HepG2 (cell line): ENCODE results near the gene GBP3. TPM values are rescaled to one million over a fixed set of nuclear protein-coding genes. Genes with fewer than 3 reads are reported as not detected.

Experiments
- ATAC-seq: fragments of 200-7000 bp; cut with Tn5 transposase; 3 replicates; pipeline ENCODE4 v1.9.1; 2020; ENCODE audit warnings: mild to moderate bottlenecking, moderate library complexity
- BruUV-seq: library from RNA; stranded (reverse); fragments of 400-500 nt; replicated peaks from 2 replicates; lab custom pipeline; 2021; lab: Mats Ljungman, UMichigan
- CTCF ChIA-PET: fragments of 300-600 bp; formaldehyde crosslinking; extraction: SDS; loops from one replicate; lab custom pipeline; 2021; ENCODE audit warnings: low total read pairs, inconsistent platforms, low intra/inter-chr PET ratio; lab: Yijun Ruan, JAX
- POLR2A ChIA-PET: fragments of 350-600 bp; sonication (Branson Sonifier 250); formaldehyde crosslinking; loops from one replicate; lab custom pipeline; 2020; ENCODE audit warnings: antibody characterized with exemption, inconsistent platforms; lab: Yijun Ruan, JAX
- DNase-seq: peaks from one replicate; pipeline ENCODE4 v3.0.0-alpha.2; 2015; ENCODE audit warnings: low spot score
- FAIRE-seq: peaks from 3 replicates; lab custom pipeline; 2011; peaks lifted over from hg19 to GRCh38; lab: Jason Lieb, UNC
- H2AFZ ChIP-seq: one replicate; pipeline ENCODE4 v1.6.1; 2011; ENCODE audit warnings: low read length, inconsistent platforms
- H3K27ac ChIP-seq: fragments of 300-600 bp; 3 replicates; pipeline ENCODE4 v1.8.0; 2011; ENCODE audit warnings: mixed run types, mild to moderate bottlenecking, mixed read lengths, low read length, inconsistent platforms; ENCODE audit not compliant: insufficient read depth; ENCODE audit errors: extremely low read length
- H3K27me3 ChIP-seq, 2 experiments: fragments of 200-600 bp in 1 of 2; 2 replicates in 1 of 2; 3 replicates in 1 of 2; pipeline versions ENCODE4 v1.6.0 to v1.8.0; 2011; ENCODE audit warnings: low read length in 2 of 2, mild to moderate bottlenecking in 2 of 2, moderate library complexity in 2 of 2, inconsistent platforms in 1 of 2; ENCODE audit not compliant: insufficient read depth in 2 of 2, control insufficient read depth in 1 of 2
- H3K36me3 ChIP-seq, 2 experiments: fragments of 200-600 bp in 1 of 2; replicated peaks in 1 of 2; 2 replicates in 1 of 2; 3 replicates in 1 of 2; pipeline versions ENCODE4 v1.5.1 to v1.8.0; 2011; ENCODE audit warnings: low read length in 2 of 2, inconsistent platforms in 1 of 2; ENCODE audit not compliant: insufficient read depth in 2 of 2, control insufficient read depth in 1 of 2
- H3K4me1 ChIP-seq: 2 replicates; pipeline ENCODE4 v1.5.1; 2012; ENCODE audit warnings: low read length, inconsistent platforms; ENCODE audit not compliant: insufficient read depth
- H3K4me2 ChIP-seq: 2 replicates; pipeline ENCODE4 v1.6.0; 2011; ENCODE audit warnings: low read depth, low read length, inconsistent platforms
- H3K4me3 ChIP-seq, 3 experiments: fragments of 200-600 bp in 1 of 3; sonication (generic), shearing (Covaris generic) in 1 of 3; replicated peaks in 1 of 3; 2 replicates each; pipeline ENCODE4 v1.5.1; 2011 to 2016; ENCODE audit warnings: low read length in 3 of 3, inconsistent platforms in 2 of 3, low read depth in 2 of 3, mild to moderate bottlenecking in 2 of 3, control low read depth in 1 of 3, mixed read lengths in 1 of 3; ENCODE audit not compliant: insufficient read depth in 1 of 3
- H3K79me2 ChIP-seq: one replicate; pipeline ENCODE4 v1.6.1; 2011; ENCODE audit warnings: low read length, inconsistent platforms; ENCODE audit not compliant: insufficient read depth
- H3K9ac ChIP-seq: 2 replicates; pipeline ENCODE4 v1.6.0; 2011; ENCODE audit warnings: mild to moderate bottlenecking, low read depth, low read length, inconsistent platforms; ENCODE audit not compliant: insufficient read depth
- H3K9me3 ChIP-seq: 2 replicates; pipeline ENCODE4 v1.5.1; 2012; ENCODE audit warnings: mild to moderate bottlenecking, low read length
- H4K20me1 ChIP-seq: 2 replicates; pipeline ENCODE4 v1.6.0; 2011; ENCODE audit warnings: inconsistent platforms, mild to moderate bottlenecking, low read length, moderate library complexity; ENCODE audit not compliant: insufficient read depth
- AFF4 ChIP-seq: sonication (generic); formaldehyde crosslinking; IDR thresholded peaks from 2 replicates; pipeline ENCODE4 v1.4.0; 2020; ENCODE audit warnings: missing genetic modification reagents
- FOXM1 ChIP-seq: sonication (generic); formaldehyde crosslinking; IDR thresholded peaks from 2 replicates; pipeline ENCODE4 v1.5.0; 2020; ENCODE audit warnings: missing genetic modification reagents
- MED1 ChIP-seq: sonication (generic); formaldehyde crosslinking; IDR thresholded peaks from 2 replicates; pipeline ENCODE4 v1.4.0; 2020; ENCODE audit warnings: missing genetic modification reagents
- MXI1 ChIP-seq: IDR thresholded peaks from 3 replicates; pipeline ENCODE4 v1.6.1; 2012; ENCODE audit warnings: low read depth, low read length, inconsistent platforms, borderline replicate concordance
- MYPOP ChIP-seq: sonication (generic); formaldehyde crosslinking; IDR thresholded peaks from 2 replicates; pipeline ENCODE4 v1.8.1; 2023; ENCODE audit warnings: mild to moderate bottlenecking, moderate library complexity, missing genetic modification reagents
- PHF21A ChIP-seq: sonication (generic); formaldehyde crosslinking; IDR thresholded peaks from 2 replicates; pipeline ENCODE4 v1.5.0; 2020; ENCODE audit warnings: mild to moderate bottlenecking, missing genetic modification reagents
- PRPF4 ChIP-seq: fragments of 200-400 bp; formaldehyde crosslinking; IDR thresholded peaks from 2 replicates; pipeline ENCODE4 v1.6.1; 2016; ENCODE audit warnings: low read length, low read depth; ENCODE audit not compliant: poor library complexity, severe bottlenecking
- RERE ChIP-seq: IDR thresholded peaks from 2 replicates; pipeline ENCODE4 v1.6.1; 2016; ENCODE audit warnings: low read depth, missing genetic modification reagents, missing compliant biosample characterization
- SRF ChIP-seq: IDR thresholded peaks from 2 replicates; pipeline ENCODE4 v1.6.1; 2011; ENCODE audit warnings: mild to moderate bottlenecking, low read depth, low read length, moderate library complexity
- ZFP62 ChIP-seq: sonication (generic); formaldehyde crosslinking; IDR thresholded peaks from 2 replicates; pipeline ENCODE4 v1.4.0; 2020; ENCODE audit warnings: missing genetic modification reagents
- ZGPAT ChIP-seq: IDR thresholded peaks from 2 replicates; pipeline ENCODE4 v1.6.1; 2016; ENCODE audit warnings: mild to moderate bottlenecking
- ZNF251 ChIP-seq: sonication (generic); formaldehyde crosslinking; IDR thresholded peaks from 2 replicates; pipeline ENCODE4 v1.9.0; 2021; ENCODE audit warnings: mild to moderate bottlenecking, missing genetic modification reagents
- ZNF878 ChIP-seq: sonication (generic); formaldehyde crosslinking; IDR thresholded peaks from 2 replicates; pipeline ENCODE4 v1.8.1; 2023; ENCODE audit warnings: mild to moderate bottlenecking, missing genetic modification reagents, moderate library complexity
- WGBS: methylation state at CpG from one replicate; pipeline ENCODE4 v1.1.6; 2017; ENCODE audit warnings: low lambda C conversion rate; 5-methylcytosine and 5-hydroxymethylcytosine counted together
- in situ Hi-C: cut with HindIII; loops from 2 replicates; pipeline ENCODE4 v1.10.0; 2017; ENCODE audit warnings: low pct_unique_long_range_greater_than_20kb; ENCODE audit not compliant: extremely low pct_ligation_motif_present
- intact Hi-C: fragments of 100-400 bp; cut with micrococcal nuclease; formaldehyde crosslinking; loops from one replicate; pipeline ENCODE4 v1.10.0; 2022; ENCODE audit not compliant: unreplicated experiment
- polyA plus RNA-seq, 8 experiments: library from polyadenylated mRNA; depleted of rRNA in 3 of 8; stranded (reverse) in 7 of 8; unstranded in 1 of 8; fragments of >200 nt; fragmentation: Illumina TruSeq in 4 of 8; extraction: Trizol in 4 of 8; gene quantifications; 2 replicates each; pipeline versions ENCODE4 v1.2.1 to v1.2.3, GENCODE V29; 2011 to 2016; ENCODE audit warnings: low read depth in 4 of 8, missing spikeins in 1 of 8, mixed read lengths in 1 of 8; ENCODE audit not compliant: insufficient read depth in 1 of 8
- total RNA-seq, 5 experiments: library from RNA; depleted of rRNA; stranded (reverse); fragments of >200 nt; fragmentation: Illumina TruSeq; extraction: Trizol; gene quantifications; 2 replicates each; pipeline ENCODE4 v1.2.3, GENCODE V29; 2016; ENCODE audit warnings: low read depth in 1 of 5

Gene GBP3
- total and polyA plus RNA-seq, 2 of the 13 experiments (the other 11 are each of a cell fraction or from before 2014, with no cell fraction given): 0.16 to 0.46 TPM

- no peak overlapping the region for H2AFZ ChIP-seq
- no peak overlapping the region for H3K4me3 ChIP-seq
- in situ Hi-C loops: no loop called here
- no peaks in the 10 kb centered on the region for H3K27me3 ChIP-seq
- no TSS peak for BruUV-seq
- POLR2A ChIA-PET: no interaction called here
- no peak overlapping the region for H3K9ac ChIP-seq
- peaks cover 15% of the 10 kb centered on the region; the same call in 1 of the 2 replicates for H4K20me1 ChIP-seq
- H3K27ac ChIP-seq: peak overlapping the region; percentile 35
- H3K79me2 ChIP-seq: peaks cover 65% of the 10 kb centered on the region
- CTCF ChIA-PET: interaction anchor here (1.5 to 2.4 kb wide), 3 partner anchors 14 to 471 kb away, joined by 5 to 15 read pairs (median 8); no protein-coding TSS in a partner anchor
- peaks cover 66% of the 10 kb centered on the region for H3K4me1 ChIP-seq
- no peak for FAIRE-seq
- peaks cover 2 to 22% of the 10 kb centered on the region in 2 experiments; a peak in 4 of 5 replicates for H3K36me3 ChIP-seq
- 92% methylated on average over 1 of the region's 1 CpG for WGBS
- intact Hi-C loops: no loop called here
- no peak; the same call in 2 of the 3 replicates for ATAC-seq
- H3K4me2 ChIP-seq: peak overlapping the region; percentile 29; the same call in 1 of the 2 replicates
- DNase-seq: no peak
- no peaks in the 10 kb centered on the region for H3K9me3 ChIP-seq
- TF ChIP-seq AFF4 (CRISPR knock-in tag) (no peak), SRF (no peak), ZFP62 (no peak), FOXM1 (CRISPR knock-in tag) (no peak), MED1 (CRISPR knock-in tag) (no peak), MYPOP (no peak), ZNF878 (no peak), RERE (CRISPR knock-in tag) (no peak), PRPF4 (no peak), MXI1 (no peak), ZNF251 (no peak), ZGPAT (no peak), PHF21A (CRISPR knock-in tag) (no peak)
Observed at GRCh38 chr1:88984569-88984968, 38.1 kb downstream of the GBP3 start.
